HG02973 (cell line): ENCODE results near the gene PRCP.
A peak's percentile ranks its signal among the peaks of the same experiment; 100 is the strongest.

Experiments used
- ATAC-seq: cut with Tn5 transposase; IDR thresholded peaks from one replicate; pipeline ENCODE4 v1.9.1; 2021; ENCODE audit warnings: moderate library complexity; ENCODE audit not compliant: unreplicated experiment

The PRCP gene

DNA sequence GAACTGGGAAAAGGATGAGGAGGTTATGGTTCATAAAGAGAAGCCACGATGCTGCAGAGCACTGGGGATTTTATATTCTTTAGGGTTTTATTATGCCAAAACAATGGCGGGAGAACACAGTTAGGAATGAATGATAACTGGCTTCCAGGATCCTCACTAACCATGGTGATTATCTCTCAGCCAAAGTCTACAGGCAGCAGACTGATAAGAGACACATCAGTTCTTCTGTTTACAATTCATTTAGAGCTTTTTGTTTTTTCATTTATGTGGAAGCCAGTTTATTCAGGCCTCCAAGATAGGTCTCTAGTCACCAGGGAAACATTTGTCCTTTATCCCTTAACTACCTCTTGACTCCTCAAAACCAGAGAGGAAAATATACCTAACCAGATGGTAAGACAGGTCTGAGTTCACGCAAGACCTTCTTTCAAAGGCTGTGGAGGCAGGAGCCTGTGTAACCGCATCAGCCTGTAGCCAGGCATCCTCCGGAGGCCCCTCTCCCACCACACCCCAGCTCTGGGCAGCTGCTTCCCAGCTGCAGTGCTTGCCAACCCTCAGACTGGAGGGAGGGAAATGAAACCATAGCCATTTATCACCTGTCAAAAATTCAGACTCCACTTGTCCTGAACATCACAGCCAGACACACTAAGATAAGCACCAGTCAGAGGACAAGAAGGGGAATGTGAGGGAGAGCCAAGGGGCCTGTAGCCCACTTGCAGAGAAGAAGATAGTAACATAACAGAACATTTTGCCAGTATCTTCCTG lies 109.3 kb downstream of the PRCP start:
- ATAC-seq, result no peak

DNA sequence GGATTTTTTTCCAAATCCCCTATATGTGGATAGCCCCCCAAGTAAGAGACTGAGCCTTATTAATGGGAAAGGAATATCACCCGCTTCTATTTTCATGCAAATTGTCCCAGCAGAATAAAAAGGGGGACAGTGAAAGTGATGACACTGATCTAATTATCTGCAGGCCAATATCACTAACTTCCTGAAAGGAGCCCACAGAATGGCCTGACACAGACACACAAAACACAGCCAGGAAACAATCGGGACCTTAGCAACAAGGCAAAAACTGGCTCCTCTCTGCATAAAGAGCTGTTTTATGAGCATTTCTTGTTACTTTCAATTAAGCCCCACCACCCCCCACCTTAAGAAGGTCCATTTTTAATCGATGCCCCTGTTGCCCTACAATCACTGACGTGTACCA lies 112.2 kb downstream of the PRCP start:
- ATAC-seq, result no peak

DNA sequence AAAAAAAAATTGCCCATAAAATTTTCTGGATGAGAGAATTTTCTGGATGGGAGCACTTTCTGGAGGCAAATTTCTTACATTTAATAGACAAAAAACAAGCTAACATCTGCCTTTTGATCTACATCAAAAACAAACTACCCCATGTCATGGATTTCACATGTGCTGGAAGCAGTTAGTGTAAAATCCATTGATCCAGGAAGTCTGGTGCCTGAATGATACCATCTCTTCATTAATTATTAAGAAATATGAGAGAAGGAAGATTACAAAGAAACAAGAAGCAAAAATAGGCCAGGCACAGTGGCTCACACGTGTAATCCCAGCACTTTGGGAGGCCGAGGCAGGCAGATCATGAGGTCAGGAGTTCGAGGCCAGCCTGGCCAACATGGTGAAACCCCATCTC lies 113.4 kb downstream of the PRCP start:
- no peak for ATAC-seq

DNA sequence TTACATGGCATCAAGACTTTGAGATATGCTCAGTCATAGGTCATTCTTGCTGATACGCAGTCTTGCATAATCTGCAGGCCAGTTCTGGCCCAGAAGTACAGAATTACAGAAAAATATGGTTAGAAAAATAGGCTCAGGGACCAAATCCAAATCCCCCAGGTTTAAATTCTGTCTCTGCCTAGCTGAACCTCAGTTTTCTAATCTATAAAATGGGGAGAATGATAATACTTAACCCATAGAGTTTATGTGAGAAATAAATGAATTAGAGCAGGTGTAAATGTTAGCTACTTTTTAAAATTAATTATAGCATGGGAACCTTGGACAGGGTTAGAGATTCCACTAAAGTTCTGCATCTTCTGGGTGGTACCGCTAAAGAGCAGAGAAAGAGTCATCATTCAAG lies 114.2 kb downstream of the PRCP start:
- no peak for ATAC-seq

DNA sequence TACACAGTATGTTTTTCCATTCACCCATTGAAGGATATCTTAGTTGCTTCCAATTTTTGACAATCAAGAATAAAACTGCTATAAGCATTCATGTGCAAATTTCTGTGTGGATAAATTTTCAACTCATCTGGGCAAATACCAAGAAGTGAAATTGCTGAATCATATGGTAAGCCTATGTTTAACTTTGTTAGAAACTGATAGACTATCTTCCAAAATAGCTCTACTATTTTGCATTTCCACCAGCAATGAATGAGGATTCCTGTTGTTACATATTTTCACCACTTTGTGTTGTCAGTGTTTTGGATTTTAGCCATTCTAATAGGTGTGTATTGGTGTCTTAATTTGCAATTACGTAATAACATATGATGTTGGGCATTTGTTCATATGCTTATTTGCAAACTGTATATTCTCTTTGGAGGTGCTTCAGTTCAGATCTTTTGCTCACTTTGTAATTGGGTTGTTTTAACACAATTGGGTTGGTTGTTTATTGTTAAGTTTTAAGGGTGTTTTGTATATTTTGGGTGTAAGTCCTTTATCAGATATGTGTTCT lies 117.3 kb downstream of the PRCP start:
- no peak for ATAC-seq

DNA sequence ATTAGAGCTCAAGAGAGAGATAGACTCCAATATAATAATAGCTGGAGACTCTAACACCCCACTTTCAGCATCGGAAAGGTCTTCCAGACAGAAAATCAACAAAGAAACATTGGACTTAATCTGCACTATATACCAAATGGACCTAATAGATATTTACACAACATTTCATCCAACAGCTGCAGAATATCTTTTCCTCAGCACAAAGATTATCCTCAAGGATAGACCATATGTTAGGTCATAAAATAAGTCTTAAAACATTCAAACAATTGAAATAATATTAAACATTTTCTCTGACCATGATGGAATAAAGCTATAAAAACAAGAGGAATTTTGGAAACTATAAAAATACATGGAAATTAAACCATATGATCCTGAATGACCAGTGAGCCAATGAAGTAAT lies 121.5 kb downstream of the PRCP start:
- ATAC-seq, result no peak

DNA sequence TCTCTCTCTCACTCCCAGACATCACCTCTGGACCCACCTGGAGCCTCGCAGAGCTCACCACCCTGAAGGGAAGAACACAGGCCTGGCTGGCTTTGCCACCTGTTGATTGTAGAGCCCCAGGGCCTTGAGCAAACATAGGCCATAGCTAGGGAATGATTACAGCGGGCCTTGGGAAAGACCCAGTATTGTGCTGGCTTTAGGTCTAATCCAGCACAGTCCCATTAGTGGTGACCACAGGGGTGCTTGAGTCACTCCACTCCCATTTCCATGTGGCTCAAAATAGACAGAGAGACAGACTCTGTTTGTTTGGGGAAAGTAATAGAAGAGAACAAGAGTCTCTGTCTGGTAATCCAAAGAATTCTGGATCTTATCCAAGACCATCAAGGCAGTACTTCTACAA lies 123.9 kb downstream of the PRCP start:
- ATAC-seq, result no peak

DNA sequence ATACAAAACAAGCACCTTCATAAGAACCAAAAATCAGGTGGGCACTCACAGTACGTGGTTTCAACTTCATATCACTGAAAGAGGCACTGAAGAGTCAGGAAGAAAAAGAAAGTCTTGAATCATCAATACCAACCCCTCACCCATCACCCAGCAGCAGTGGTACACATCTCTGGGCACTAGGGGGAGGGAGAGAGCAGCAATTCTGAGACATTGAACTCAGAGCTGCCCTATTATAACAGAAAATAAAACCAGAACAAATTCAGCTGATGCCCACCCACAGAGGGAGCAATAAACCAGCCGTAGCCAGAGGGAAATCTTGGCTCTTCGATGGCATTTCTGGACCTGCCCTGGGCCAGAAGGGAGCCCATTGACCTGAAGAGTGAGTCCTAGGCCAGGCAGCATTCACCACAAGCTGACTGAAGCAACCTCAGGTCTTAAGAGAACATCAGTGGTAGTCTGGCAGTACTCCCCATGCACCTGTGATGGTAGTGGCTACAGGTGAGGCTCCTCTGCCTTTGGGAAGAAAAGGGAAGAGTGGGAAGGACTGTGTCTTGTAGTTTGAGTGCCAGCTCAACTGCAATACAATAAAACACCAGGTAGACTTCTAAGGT lies 124.4 kb downstream of the PRCP start:
- ATAC-seq, result peak; percentile 99

DNA sequence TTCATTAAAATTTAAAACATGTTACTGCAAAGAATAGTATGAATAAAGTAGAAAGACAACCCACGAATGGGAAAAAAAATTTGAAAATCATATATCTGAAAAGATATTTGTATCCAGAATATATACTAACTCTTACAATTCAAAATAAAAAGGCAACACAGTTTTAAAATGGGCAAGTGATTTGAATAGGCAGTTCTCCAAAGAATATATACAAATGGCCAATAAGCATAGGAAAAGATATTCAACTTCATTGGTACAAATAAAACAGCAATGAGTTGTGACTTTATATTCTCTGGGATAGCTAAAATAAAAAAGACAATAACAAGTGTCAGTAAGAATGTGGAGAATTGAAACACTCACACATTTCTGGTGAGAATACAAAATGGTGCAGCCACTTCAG lies 125.0 kb downstream of the PRCP start:
- no peak for ATAC-seq
